SU-DHL-6 (cell line): ENCODE measurements around the gene ARHGAP26.

Experiments used
- H2AFZ ChIP-seq: fragments of 200-600 bp; sonication (generic); 2 replicates; pipeline ENCODE4 v1.6.1; 2014; ENCODE audit warnings: low read depth, mild to moderate bottlenecking, moderate library complexity, mixed read lengths, antibody characterized with exemption, low read length; ENCODE audit not compliant: severe bottlenecking
- H3F3A ChIP-seq: fragments of 200-600 bp; shearing (Covaris generic); 2 replicates; pipeline ENCODE4 v1.6.0; 2016; ENCODE audit warnings: antibody characterized with exemption, mild to moderate bottlenecking; ENCODE audit not compliant: insufficient read depth
- H3K27ac ChIP-seq: fragments of 200-600 bp; sonication (generic); 2 replicates; pipeline ENCODE4 v1.5.1; 2016; ENCODE audit warnings: low read depth, mild to moderate bottlenecking, low read length, moderate library complexity, mixed read lengths
- H3K27me3 ChIP-seq: fragments of 200-600 bp; sonication (generic), shearing (Covaris generic); 2 replicates; pipeline ENCODE4 v1.6.0; 2014; ENCODE audit warnings: mild to moderate bottlenecking, low read length
- H3K36me3 ChIP-seq: fragments of 200-600 bp; sonication (generic); 2 replicates; pipeline ENCODE4 v1.6.1; 2014; ENCODE audit warnings: mild to moderate bottlenecking, low read length, mixed read lengths
- H3K4me2 ChIP-seq: fragments of 300-600, 200-600 bp; shearing (Covaris generic), sonication (generic); 2 replicates; pipeline ENCODE4 v1.6.0; 2014; ENCODE audit warnings: low read length, low read depth, mild to moderate bottlenecking; ENCODE audit not compliant: poor library complexity, severe bottlenecking
- H3K4me3 ChIP-seq: fragments of 200-600 bp; sonication (generic); 2 replicates; pipeline ENCODE4 v1.5.1; 2014; ENCODE audit warnings: antibody characterized with exemption, low read length, mild to moderate bottlenecking, mixed read lengths; ENCODE audit not compliant: insufficient read depth, poor library complexity, severe bottlenecking
- H3K79me2 ChIP-seq: fragments of 200-600 bp; sonication (generic); 2 replicates; pipeline ENCODE4 v1.6.1; 2014; ENCODE audit warnings: mild to moderate bottlenecking, low read length, moderate library complexity; ENCODE audit not compliant: insufficient read depth
- H3K9ac ChIP-seq: fragments of 200-600 bp; sonication (generic); 2 replicates; pipeline ENCODE4 v1.7.0; 2014; ENCODE audit warnings: mild to moderate bottlenecking, low read length
- H3K9me2 ChIP-seq: fragments of 200-600 bp; sonication (generic); replicated peaks from 2 replicates; pipeline ENCODE4 v1.6.1; 2014; ENCODE audit warnings: low read length; ENCODE audit not compliant: insufficient read depth
- H3K9me3 ChIP-seq: fragments of 200-600 bp; sonication (generic); 2 replicates; pipeline ENCODE4 v1.6.1; 2014; ENCODE audit warnings: low read length, mixed read lengths; ENCODE audit not compliant: insufficient read depth
- H4K20me1 ChIP-seq: fragments of 200-600 bp; sonication (generic); 2 replicates; pipeline ENCODE4 v1.6.1; 2014; ENCODE audit warnings: low read depth, mild to moderate bottlenecking, antibody characterized with exemption, low read length, moderate library complexity, mixed read lengths
- EZH2phosphoT487 ChIP-seq: fragments of 200-600 bp; sonication (generic), shearing (Covaris generic); conservative IDR thresholded peaks from 2 replicates; pipeline ENCODE4 v1.6.1; 2018; ENCODE audit warnings: mild to moderate bottlenecking, antibody characterized with exemption, low read length, moderate library complexity, mixed read lengths
- TF ChIP-seq, protein P1 (sequence below): fragments of 200-600 bp; sonication (generic); IDR thresholded peaks from one replicate; pipeline ENCODE4 v1.5.1; 2017; ENCODE audit warnings: antibody characterized with exemption, mild to moderate bottlenecking, low read length, moderate library complexity; ENCODE audit not compliant: insufficient read depth, poor library complexity, severe bottlenecking

ARHGAP26 gene

DNA sequence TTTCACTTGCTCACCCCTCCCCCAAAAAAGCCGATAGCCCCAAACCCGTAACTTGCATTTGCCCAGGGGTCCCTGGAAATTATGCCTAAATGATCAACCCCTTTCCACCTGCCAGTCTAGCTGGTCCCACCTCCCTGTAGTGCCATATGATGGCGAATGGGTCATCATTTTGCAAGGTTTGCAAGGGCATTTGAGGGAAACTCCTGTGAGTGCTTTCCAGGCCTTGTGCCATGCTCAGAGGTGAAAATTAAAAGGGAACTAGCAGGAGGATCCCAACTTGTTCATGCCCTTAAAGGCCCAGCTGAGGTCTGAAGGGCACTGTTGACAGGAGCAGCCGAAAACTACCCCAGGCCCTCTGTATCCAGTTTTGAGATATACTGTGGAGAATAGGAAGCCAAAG, 440.4 kb downstream of the ARHGAP26 start:
- H3F3A ChIP-seq: no peaks in the 10 kb centered on the region
- no peaks in the 10 kb centered on the region for H3K9me2 ChIP-seq
- H3K4me2 ChIP-seq: no peak overlapping the region
- no peaks in the 10 kb centered on the region for H3K79me2 ChIP-seq
- no peaks in the 10 kb centered on the region for H3K36me3 ChIP-seq
- H4K20me1 ChIP-seq: no peaks in the 10 kb centered on the region
- no peak overlapping the region for H3K9ac ChIP-seq
- no peak overlapping the region for H3K4me3 ChIP-seq
- H3K27me3 ChIP-seq: no peaks in the 10 kb centered on the region; the same call in 1 of the 2 replicates
- H3K27ac ChIP-seq: no peak overlapping the region
- H3K9me3 ChIP-seq: no peaks in the 10 kb centered on the region
- no peak overlapping the region for H2AFZ ChIP-seq
- no peak for TF ChIP-seq EZH2phosphoT487
- TF ChIP-seq, protein P1, sequence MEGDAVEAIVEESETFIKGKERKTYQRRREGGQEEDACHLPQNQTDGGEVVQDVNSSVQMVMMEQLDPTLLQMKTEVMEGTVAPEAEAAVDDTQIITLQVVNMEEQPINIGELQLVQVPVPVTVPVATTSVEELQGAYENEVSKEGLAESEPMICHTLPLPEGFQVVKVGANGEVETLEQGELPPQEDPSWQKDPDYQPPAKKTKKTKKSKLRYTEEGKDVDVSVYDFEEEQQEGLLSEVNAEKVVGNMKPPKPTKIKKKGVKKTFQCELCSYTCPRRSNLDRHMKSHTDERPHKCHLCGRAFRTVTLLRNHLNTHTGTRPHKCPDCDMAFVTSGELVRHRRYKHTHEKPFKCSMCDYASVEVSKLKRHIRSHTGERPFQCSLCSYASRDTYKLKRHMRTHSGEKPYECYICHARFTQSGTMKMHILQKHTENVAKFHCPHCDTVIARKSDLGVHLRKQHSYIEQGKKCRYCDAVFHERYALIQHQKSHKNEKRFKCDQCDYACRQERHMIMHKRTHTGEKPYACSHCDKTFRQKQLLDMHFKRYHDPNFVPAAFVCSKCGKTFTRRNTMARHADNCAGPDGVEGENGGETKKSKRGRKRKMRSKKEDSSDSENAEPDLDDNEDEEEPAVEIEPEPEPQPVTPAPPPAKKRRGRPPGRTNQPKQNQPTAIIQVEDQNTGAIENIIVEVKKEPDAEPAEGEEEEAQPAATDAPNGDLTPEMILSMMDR: no peak

DNA sequence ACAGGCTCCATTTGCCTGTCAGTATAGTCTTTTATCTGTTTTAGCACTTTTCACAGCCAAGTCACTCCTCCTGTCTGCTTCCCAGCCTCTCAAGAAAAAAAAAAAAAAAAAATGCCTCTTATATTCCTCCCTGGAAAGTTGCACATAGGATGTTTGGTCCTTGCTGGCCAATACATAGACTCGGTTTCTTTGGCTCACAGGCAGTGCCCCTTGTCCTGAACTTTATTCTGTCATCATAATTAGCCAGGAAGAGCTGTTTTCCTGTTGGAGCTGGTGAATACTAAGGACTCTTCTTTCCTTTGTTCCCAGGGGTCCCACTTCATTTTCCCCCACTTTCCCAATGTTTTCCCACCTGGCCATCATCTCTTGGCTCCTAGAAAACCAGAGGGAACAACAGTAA, 442.1 kb downstream of the ARHGAP26 start:
- no peaks in the 10 kb centered on the region for H3K9me3 ChIP-seq
- H3K9ac ChIP-seq: no peak overlapping the region
- H3K36me3 ChIP-seq: no peaks in the 10 kb centered on the region
- no peaks in the 10 kb centered on the region; the same call in 1 of the 2 replicates for H3K27me3 ChIP-seq
- H3K27ac ChIP-seq: no peak overlapping the region
- no peaks in the 10 kb centered on the region for H3F3A ChIP-seq
- H3K4me3 ChIP-seq: no peak overlapping the region
- H4K20me1 ChIP-seq: no peaks in the 10 kb centered on the region
- no peaks in the 10 kb centered on the region for H3K9me2 ChIP-seq
- no peaks in the 10 kb centered on the region for H3K79me2 ChIP-seq
- TF ChIP-seq EZH2phosphoT487: no peak
- TF ChIP-seq, protein P1: no peak
- H2AFZ ChIP-seq: no peak overlapping the region
- H3K4me2 ChIP-seq: no peak overlapping the region

DNA sequence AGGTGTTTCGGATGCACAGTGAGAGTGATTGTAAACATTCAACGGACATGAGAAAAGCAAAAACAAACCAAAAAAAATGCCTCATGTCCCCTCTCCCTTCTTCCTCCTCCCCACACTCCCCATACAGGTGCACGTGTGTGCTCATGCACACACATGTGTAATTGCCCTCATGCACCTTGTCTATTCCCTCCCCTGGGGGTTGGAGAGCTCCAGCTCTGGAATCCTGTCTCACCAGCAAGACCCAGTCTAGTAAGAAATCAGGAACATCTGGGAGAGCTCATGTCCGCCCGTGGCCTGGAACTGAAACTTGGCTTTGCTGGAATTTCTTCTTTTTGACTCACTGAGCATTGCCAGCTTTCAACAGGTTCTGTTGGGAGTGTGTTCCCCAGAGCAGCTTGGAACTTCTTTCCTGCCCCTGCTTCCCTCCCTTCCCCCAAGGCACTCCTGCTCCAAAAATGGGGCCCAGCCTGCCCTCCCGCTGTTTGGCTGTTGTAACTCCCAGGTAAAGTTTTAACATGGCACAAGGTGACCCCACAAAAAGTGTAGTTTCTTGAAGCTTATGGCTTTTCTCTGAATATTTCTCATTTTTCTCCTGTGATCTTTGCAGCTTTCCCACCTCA, 443.2 kb downstream of the ARHGAP26 start:
- Histone ChIP-seq H3K9ac (no peak overlapping the region), H3K36me3 (no peaks in the 10 kb centered on the region), H2AFZ (no peak overlapping the region), H3K4me3 (no peak overlapping the region), H3K9me3 (no peaks in the 10 kb centered on the region), H3K4me2 (no peak overlapping the region), H4K20me1 (no peaks in the 10 kb centered on the region), H3K79me2 (no peaks in the 10 kb centered on the region), H3K27me3 (no peaks in the 10 kb centered on the region; the same call in 1 of the 2 replicates), H3K27ac (no peak overlapping the region), H3K9me2 (no peaks in the 10 kb centered on the region), H3F3A (no peaks in the 10 kb centered on the region)
- TF ChIP-seq, protein P1: no peak
- TF ChIP-seq EZH2phosphoT487: no peak
